Measurements from ENCODE around the gene ABAT. TPM values are rescaled to one million over a fixed set of nuclear protein-coding genes. Genes with fewer than 3 reads are reported as not detected.

The ABAT gene
- total RNA-seq, 1 experiment from 2014 or later, result 6.9 TPM

DNA sequence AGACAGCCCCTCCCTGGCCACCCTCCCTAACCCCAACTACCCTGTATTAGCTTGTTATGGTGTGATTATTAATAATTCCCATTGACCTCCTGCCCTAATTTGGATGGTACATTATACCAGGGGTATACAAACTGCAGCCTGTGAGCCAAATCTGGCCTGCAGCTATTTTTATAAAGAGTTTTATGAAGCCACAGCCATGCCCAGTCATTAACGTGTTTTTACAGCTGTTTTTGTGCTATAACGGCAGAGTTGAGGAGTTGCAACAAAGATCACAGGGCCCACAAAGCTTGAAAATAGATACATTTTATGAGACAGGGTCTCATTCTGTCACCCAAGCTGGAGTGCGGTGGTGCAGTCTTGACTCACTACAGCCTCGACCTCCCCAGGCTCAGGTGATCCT, 47.0 kb upstream of the ABAT start:
- peak overlapping the region; percentile 67 for H3K27ac ChIP-seq (ENCODE audit: low read depth, low read length, poor library complexity, severe bottlenecking)
- POLR2A ChIA-PET (ENCODE audit: low non-redundant PET), result no interaction called here

GRCh38 chr16:8628981-8629725, 45.3 kb upstream of the ABAT start:
- ChIA-PET CTCF (interaction anchor here (0.6 kb wide), 1 partner anchor 32 kb away, joined by 16 read pairs; no protein-coding TSS in a partner anchor), POLR2A (ENCODE audit: low non-redundant PET) (no interaction called here)
- H3K27me3 ChIP-seq (replicated peaks; ENCODE audit: insufficient read depth, low read depth, low read length, poor library complexity), result no peaks in the 10 kb centered on the region
- no peak overlapping the region for H3K27ac ChIP-seq (ENCODE audit: low read depth, low read length, poor library complexity, severe bottlenecking)
- H3K36me3 ChIP-seq (ENCODE audit: insufficient read depth, low read length, poor library complexity, severe bottlenecking), result peaks cover 94% of the 10 kb centered on the region
- intact Hi-C loops (cut with micrococcal nuclease; ENCODE audit: unreplicated experiment), result no loop called here
- no TSS peak for BruUV-seq (replicated peaks)
- no peaks in the 10 kb centered on the region for H3K9me3 ChIP-seq (ENCODE audit: low read depth, low read length, poor library complexity, severe bottlenecking)
- DNase-seq (ENCODE audit: low spot score), result no peak
- peaks cover 8% of the 10 kb centered on the region for H3K4me1 ChIP-seq (ENCODE audit: insufficient read depth, low read length, poor library complexity, severe bottlenecking)
- H3K4me3 ChIP-seq (ENCODE audit: low read depth, low read length, poor library complexity, severe bottlenecking), result no peak overlapping the region
- TF ChIP-seq, protein P1, sequence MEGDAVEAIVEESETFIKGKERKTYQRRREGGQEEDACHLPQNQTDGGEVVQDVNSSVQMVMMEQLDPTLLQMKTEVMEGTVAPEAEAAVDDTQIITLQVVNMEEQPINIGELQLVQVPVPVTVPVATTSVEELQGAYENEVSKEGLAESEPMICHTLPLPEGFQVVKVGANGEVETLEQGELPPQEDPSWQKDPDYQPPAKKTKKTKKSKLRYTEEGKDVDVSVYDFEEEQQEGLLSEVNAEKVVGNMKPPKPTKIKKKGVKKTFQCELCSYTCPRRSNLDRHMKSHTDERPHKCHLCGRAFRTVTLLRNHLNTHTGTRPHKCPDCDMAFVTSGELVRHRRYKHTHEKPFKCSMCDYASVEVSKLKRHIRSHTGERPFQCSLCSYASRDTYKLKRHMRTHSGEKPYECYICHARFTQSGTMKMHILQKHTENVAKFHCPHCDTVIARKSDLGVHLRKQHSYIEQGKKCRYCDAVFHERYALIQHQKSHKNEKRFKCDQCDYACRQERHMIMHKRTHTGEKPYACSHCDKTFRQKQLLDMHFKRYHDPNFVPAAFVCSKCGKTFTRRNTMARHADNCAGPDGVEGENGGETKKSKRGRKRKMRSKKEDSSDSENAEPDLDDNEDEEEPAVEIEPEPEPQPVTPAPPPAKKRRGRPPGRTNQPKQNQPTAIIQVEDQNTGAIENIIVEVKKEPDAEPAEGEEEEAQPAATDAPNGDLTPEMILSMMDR (conservative IDR thresholded peaks at IDR 0.05; ENCODE audit: low read depth, low read length), result no peak
- no peak for TF ChIP-seq EZH2 (IDR thresholded peaks at IDR 0.05; ENCODE audit: borderline replicate concordance, low read depth, low read length, poor library complexity, severe bottlenecking)

More for the DNA sequence above, 47.0 kb upstream of the ABAT start:
- peaks cover 80% of the 10 kb centered on the region for H3K36me3 ChIP-seq (ENCODE audit: insufficient read depth, low read length, poor library complexity, severe bottlenecking)
- no peak overlapping the region for H3K4me3 ChIP-seq (ENCODE audit: low read depth, low read length, poor library complexity, severe bottlenecking)
- CTCF ChIA-PET, result no interaction called here
- intact Hi-C loops (cut with micrococcal nuclease; ENCODE audit: unreplicated experiment), result no loop called here
- no TSS peak for BruUV-seq (replicated peaks)
- H3K9me3 ChIP-seq (ENCODE audit: low read depth, low read length, poor library complexity, severe bottlenecking), result no peaks in the 10 kb centered on the region
- no peaks in the 10 kb centered on the region for H3K27me3 ChIP-seq (replicated peaks; ENCODE audit: insufficient read depth, low read depth, low read length, poor library complexity)
- no peak for DNase-seq (ENCODE audit: low spot score)
- no peak for TF ChIP-seq EZH2 (IDR thresholded peaks at IDR 0.05; ENCODE audit: borderline replicate concordance, low read depth, low read length, poor library complexity, severe bottlenecking)
- TF ChIP-seq, protein P1 (conservative IDR thresholded peaks at IDR 0.05; ENCODE audit: low read depth, low read length), result no peak
- H3K4me1 ChIP-seq (ENCODE audit: insufficient read depth, low read length, poor library complexity, severe bottlenecking), result peaks cover 20% of the 10 kb centered on the region

GRCh38 chr16:8630255-8630953, 44.0 kb upstream of the ABAT start:
- H3K27ac ChIP-seq (ENCODE audit: low read depth, low read length, poor library complexity, severe bottlenecking), result peak overlapping the region; percentile 24
- H3K36me3 ChIP-seq (ENCODE audit: insufficient read depth, low read length, poor library complexity, severe bottlenecking), result peaks cover 95% of the 10 kb centered on the region
- no peak overlapping the region for H3K4me3 ChIP-seq (ENCODE audit: low read depth, low read length, poor library complexity, severe bottlenecking)
- DNase-seq (ENCODE audit: low spot score), result no peak
- ChIA-PET CTCF (no interaction called here), POLR2A (ENCODE audit: low non-redundant PET) (interaction anchor here (0.6 kb wide), 1 partner anchor 8 kb away, joined by 4 read pairs; no protein-coding TSS in a partner anchor)
- TF ChIP-seq, protein P1 (conservative IDR thresholded peaks at IDR 0.05; ENCODE audit: low read depth, low read length), result no peak
- no peak for TF ChIP-seq EZH2 (IDR thresholded peaks at IDR 0.05; ENCODE audit: borderline replicate concordance, low read depth, low read length, poor library complexity, severe bottlenecking)
- no peaks in the 10 kb centered on the region for H3K9me3 ChIP-seq (ENCODE audit: low read depth, low read length, poor library complexity, severe bottlenecking)
- intact Hi-C loops (cut with micrococcal nuclease; ENCODE audit: unreplicated experiment), result no loop called here
- H3K27me3 ChIP-seq (replicated peaks; ENCODE audit: insufficient read depth, low read depth, low read length, poor library complexity), result no peaks in the 10 kb centered on the region
- no TSS peak for BruUV-seq (replicated peaks)
- H3K4me1 ChIP-seq (ENCODE audit: insufficient read depth, low read length, poor library complexity, severe bottlenecking), result peaks cover 10% of the 10 kb centered on the region
